HepG2 (cell line): Measurements from ENCODE around the gene PTPRM. TPM values are rescaled to one million over a fixed set of nuclear protein-coding genes. Genes with fewer than 3 reads are reported as not detected.
A peak's percentile ranks its signal among the peaks of the same experiment; 100 is the strongest.

Experiments
- HNF4A ChIP-seq: sonication (generic); formaldehyde crosslinking; IDR thresholded peaks from 2 replicates; pipeline ENCODE4 v1.4.0; 2020; ENCODE audit warnings: missing genetic modification reagents
- ISX ChIP-seq: sonication (generic); formaldehyde crosslinking; conservative IDR thresholded peaks from 2 replicates; pipeline ENCODE4 v1.5.0; 2020; ENCODE audit warnings: missing genetic modification reagents
- PLRG1 ChIP-seq: fragments of 450-650 bp; conservative IDR thresholded peaks from 2 replicates; pipeline ENCODE4 v1.6.1; 2016
- RARA ChIP-seq: IDR thresholded peaks from 2 replicates; pipeline ENCODE4 v1.6.1; 2016; ENCODE audit warnings: missing genetic modification reagents, missing compliant biosample characterization
- REL ChIP-seq: sonication (generic); formaldehyde crosslinking; conservative IDR thresholded peaks from 2 replicates; pipeline ENCODE4 v1.8.0; 2022; ENCODE audit warnings: mild to moderate bottlenecking, missing genetic modification reagents, moderate library complexity
- SALL2 ChIP-seq: sonication (generic); formaldehyde crosslinking; IDR thresholded peaks from 2 replicates; pipeline ENCODE4 v1.8.1; 2023; ENCODE audit warnings: mild to moderate bottlenecking, missing genetic modification reagents, inconsistent platforms
- SRSF1 ChIP-seq: fragments of 200-400 bp; formaldehyde crosslinking; optimal IDR thresholded peaks from 2 replicates; pipeline ENCODE3; 2017; ENCODE audit warnings: mild to moderate bottlenecking, low read depth, low read length, moderate library complexity
- ZNF282 ChIP-seq: fragments of 450-650 bp; IDR thresholded peaks from 2 replicates; pipeline ENCODE4 v1.6.1; 2018; ENCODE audit not compliant: partially characterized antibody
- ZNF292 ChIP-seq: sonication (generic); formaldehyde crosslinking; IDR thresholded peaks from 2 replicates; pipeline ENCODE4 v1.8.1; 2022; ENCODE audit warnings: mild to moderate bottlenecking, low read depth, missing genetic modification reagents, borderline replicate concordance
- ZNF337 ChIP-seq: sonication (generic); formaldehyde crosslinking; IDR thresholded peaks from 2 replicates; pipeline ENCODE4 v1.5.1; 2020; ENCODE audit warnings: missing genetic modification reagents, low read depth, mild to moderate bottlenecking, borderline replicate concordance
- ZNF441 ChIP-seq: sonication (generic); formaldehyde crosslinking; IDR thresholded peaks from 2 replicates; pipeline ENCODE4 v1.7.0; 2021; ENCODE audit warnings: missing genetic modification reagents, borderline replicate concordance
- ZNF569 ChIP-seq: sonication (generic); formaldehyde crosslinking; IDR thresholded peaks from 2 replicates; pipeline ENCODE4 v1.5.0; 2020; ENCODE audit warnings: mild to moderate bottlenecking, missing genetic modification reagents, moderate library complexity, borderline replicate concordance
- ZNF644 ChIP-seq: IDR thresholded peaks from 2 replicates; pipeline ENCODE4 v1.6.1; 2016; ENCODE audit warnings: low read depth
- ZSCAN21 ChIP-seq: sonication (generic); formaldehyde crosslinking; IDR thresholded peaks from 2 replicates; pipeline ENCODE4 v1.8.0; 2022; ENCODE audit warnings: mild to moderate bottlenecking, missing genetic modification reagents, moderate library complexity, borderline replicate concordance
- polyA plus RNA-seq, 8 experiments: library from polyadenylated mRNA; depleted of rRNA in 3 of 8; stranded (reverse) in 7 of 8; unstranded in 1 of 8; fragments of >200 nt; fragmentation: Illumina TruSeq in 4 of 8; extraction: Trizol in 4 of 8; gene quantifications; 2 replicates each; pipeline versions ENCODE4 v1.2.1 to v1.2.3, GENCODE V29; 2011 to 2016; ENCODE audit warnings: low read depth in 4 of 8, missing spikeins in 1 of 8, mixed read lengths in 1 of 8; ENCODE audit not compliant: insufficient read depth in 1 of 8
- total RNA-seq, 5 experiments: library from RNA; depleted of rRNA; stranded (reverse); fragments of >200 nt; fragmentation: Illumina TruSeq; extraction: Trizol; gene quantifications; 2 replicates each; pipeline ENCODE4 v1.2.3, GENCODE V29; 2016; ENCODE audit warnings: low read depth in 1 of 5
- TF ChIP-seq, protein P1 (sequence below): sonication (generic); formaldehyde crosslinking; IDR thresholded peaks from 2 replicates; pipeline ENCODE4 v1.5.0; 2020; ENCODE audit warnings: missing genetic modification reagents
- TF ChIP-seq, protein P2 (sequence below): IDR thresholded peaks from 2 replicates; pipeline ENCODE4 v1.6.1; 2012; ENCODE audit warnings: low read depth, low read length, improper control_type of control experiment
- TF ChIP-seq, protein P3 (sequence below): sonication (generic); formaldehyde crosslinking; conservative IDR thresholded peaks from 2 replicates; pipeline ENCODE4 v1.4.0; 2020; ENCODE audit warnings: missing genetic modification reagents
- TF ChIP-seq, protein P4 (sequence below): sonication (generic); formaldehyde crosslinking; IDR thresholded peaks from 2 replicates; pipeline ENCODE4 v1.8.1; 2023; ENCODE audit warnings: mild to moderate bottlenecking, missing genetic modification reagents, borderline replicate concordance
- TF ChIP-seq, protein P5 (sequence below): sonication (generic); formaldehyde crosslinking; IDR thresholded peaks from 2 replicates; pipeline ENCODE4 v1.4.0; 2020; ENCODE audit warnings: missing genetic modification reagents
- TF ChIP-seq, protein P6 (sequence below): sonication (generic); formaldehyde crosslinking; IDR thresholded peaks from 2 replicates; pipeline ENCODE4 v1.4.0; 2020; ENCODE audit warnings: missing genetic modification reagents

PTPRM gene
- total and polyA plus RNA-seq, 2 of the 13 experiments (the other 11 are each of a cell fraction or from before 2014, with no cell fraction given): 12.6 to 108 TPM

DNA sequence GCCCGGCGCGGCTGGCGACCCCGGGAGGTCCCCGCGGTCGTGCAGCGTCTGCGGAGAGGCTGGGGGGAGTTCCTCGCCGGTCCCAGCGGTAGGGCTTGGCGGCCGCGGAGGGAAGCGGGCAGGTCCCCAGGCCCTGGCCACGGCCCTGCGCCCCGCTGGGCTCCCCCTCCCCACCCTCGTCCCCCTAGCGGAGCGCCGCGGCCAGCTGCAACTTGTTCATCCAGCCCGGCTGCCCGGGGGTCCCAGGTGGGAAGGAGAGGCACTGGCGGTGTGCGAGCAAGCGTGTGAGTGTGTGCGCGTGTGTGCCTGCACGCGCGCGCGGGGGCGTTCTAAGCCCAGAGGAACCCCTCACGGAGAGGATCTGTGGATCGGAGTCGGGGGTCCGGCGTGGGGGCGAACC lies 1.3 kb downstream of the PTPRM start (continued):
- TF ChIP-seq PLRG1 (no peak), HNF4A (CRISPR knock-in tag) (no peak), RARA (CRISPR knock-in tag) (no peak), ISX (no peak), ZNF292 (CRISPR knock-in tag) (no peak), ZNF569 (CRISPR knock-in tag) (no peak), ZSCAN21 (CRISPR knock-in tag) (no peak), SRSF1 (no peak), ZNF644 (CRISPR knock-in tag) (no peak), ZNF441 (CRISPR knock-in tag) (no peak), SALL2 (no peak), ZNF282 (no peak), ZNF337 (no peak), REL (CRISPR knock-in tag) (no peak)
- TF ChIP-seq, protein P1, sequence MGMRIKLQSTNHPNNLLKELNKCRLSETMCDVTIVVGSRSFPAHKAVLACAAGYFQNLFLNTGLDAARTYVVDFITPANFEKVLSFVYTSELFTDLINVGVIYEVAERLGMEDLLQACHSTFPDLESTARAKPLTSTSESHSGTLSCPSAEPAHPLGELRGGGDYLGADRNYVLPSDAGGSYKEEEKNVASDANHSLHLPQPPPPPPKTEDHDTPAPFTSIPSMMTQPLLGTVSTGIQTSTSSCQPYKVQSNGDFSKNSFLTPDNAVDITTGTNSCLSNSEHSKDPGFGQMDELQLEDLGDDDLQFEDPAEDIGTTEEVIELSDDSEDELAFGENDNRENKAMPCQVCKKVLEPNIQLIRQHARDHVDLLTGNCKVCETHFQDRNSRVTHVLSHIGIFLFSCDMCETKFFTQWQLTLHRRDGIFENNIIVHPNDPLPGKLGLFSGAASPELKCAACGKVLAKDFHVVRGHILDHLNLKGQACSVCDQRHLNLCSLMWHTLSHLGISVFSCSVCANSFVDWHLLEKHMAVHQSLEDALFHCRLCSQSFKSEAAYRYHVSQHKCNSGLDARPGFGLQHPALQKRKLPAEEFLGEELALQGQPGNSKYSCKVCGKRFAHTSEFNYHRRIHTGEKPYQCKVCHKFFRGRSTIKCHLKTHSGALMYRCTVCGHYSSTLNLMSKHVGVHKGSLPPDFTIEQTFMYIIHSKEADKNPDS (CRISPR knock-in tag): no peak
- TF ChIP-seq, protein P2, sequence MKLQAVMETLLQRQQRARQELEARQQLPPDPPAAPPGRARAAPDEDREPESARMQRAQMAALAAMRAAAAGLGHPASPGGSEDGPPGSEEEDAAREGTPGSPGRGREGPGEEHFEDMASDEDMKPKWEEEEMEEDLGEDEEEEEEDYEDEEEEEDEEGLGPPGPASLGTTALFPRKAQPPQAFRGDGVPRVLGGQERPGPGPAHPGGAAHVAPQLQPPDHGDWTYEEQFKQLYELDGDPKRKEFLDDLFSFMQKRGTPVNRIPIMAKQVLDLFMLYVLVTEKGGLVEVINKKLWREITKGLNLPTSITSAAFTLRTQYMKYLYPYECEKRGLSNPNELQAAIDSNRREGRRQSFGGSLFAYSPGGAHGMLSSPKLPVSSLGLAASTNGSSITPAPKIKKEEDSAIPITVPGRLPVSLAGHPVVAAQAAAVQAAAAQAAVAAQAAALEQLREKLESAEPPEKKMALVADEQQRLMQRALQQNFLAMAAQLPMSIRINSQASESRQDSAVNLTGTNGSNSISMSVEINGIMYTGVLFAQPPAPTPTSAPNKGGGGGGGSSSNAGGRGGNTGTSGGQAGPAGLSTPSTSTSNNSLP: no peak
- TF ChIP-seq, protein P3, sequence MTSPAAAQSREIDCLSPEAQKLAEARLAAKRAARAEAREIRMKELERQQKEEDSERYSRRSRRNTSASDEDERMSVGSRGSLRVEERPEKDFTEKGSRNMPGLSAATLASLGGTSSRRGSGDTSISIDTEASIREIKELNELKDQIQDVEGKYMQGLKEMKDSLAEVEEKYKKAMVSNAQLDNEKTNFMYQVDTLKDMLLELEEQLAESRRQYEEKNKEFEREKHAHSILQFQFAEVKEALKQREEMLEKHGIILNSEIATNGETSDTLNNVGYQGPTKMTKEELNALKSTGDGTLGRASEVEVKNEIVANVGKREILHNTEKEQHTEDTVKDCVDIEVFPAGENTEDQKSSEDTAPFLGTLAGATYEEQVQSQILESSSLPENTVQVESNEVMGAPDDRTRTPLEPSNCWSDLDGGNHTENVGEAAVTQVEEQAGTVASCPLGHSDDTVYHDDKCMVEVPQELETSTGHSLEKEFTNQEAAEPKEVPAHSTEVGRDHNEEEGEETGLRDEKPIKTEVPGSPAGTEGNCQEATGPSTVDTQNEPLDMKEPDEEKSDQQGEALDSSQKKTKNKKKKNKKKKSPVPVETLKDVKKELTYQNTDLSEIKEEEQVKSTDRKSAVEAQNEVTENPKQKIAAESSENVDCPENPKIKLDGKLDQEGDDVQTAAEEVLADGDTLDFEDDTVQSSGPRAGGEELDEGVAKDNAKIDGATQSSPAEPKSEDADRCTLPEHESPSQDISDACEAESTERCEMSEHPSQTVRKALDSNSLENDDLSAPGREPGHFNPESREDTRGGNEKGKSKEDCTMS (CRISPR knock-in tag): no peak
- TF ChIP-seq, protein P4, sequence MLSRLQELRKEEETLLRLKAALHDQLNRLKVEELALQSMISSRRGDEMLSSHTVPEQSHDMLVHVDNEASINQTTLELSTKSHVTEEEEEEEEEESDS (CRISPR knock-in tag): no peak
- TF ChIP-seq, protein P5, sequence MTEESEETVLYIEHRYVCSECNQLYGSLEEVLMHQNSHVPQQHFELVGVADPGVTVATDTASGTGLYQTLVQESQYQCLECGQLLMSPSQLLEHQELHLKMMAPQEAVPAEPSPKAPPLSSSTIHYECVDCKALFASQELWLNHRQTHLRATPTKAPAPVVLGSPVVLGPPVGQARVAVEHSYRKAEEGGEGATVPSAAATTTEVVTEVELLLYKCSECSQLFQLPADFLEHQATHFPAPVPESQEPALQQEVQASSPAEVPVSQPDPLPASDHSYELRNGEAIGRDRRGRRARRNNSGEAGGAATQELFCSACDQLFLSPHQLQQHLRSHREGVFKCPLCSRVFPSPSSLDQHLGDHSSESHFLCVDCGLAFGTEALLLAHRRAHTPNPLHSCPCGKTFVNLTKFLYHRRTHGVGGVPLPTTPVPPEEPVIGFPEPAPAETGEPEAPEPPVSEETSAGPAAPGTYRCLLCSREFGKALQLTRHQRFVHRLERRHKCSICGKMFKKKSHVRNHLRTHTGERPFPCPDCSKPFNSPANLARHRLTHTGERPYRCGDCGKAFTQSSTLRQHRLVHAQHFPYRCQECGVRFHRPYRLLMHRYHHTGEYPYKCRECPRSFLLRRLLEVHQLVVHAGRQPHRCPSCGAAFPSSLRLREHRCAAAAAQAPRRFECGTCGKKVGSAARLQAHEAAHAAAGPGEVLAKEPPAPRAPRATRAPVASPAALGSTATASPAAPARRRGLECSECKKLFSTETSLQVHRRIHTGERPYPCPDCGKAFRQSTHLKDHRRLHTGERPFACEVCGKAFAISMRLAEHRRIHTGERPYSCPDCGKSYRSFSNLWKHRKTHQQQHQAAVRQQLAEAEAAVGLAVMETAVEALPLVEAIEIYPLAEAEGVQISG: peak; percentile 30; the same call in 1 of the 2 replicates
- TF ChIP-seq, protein P6, sequence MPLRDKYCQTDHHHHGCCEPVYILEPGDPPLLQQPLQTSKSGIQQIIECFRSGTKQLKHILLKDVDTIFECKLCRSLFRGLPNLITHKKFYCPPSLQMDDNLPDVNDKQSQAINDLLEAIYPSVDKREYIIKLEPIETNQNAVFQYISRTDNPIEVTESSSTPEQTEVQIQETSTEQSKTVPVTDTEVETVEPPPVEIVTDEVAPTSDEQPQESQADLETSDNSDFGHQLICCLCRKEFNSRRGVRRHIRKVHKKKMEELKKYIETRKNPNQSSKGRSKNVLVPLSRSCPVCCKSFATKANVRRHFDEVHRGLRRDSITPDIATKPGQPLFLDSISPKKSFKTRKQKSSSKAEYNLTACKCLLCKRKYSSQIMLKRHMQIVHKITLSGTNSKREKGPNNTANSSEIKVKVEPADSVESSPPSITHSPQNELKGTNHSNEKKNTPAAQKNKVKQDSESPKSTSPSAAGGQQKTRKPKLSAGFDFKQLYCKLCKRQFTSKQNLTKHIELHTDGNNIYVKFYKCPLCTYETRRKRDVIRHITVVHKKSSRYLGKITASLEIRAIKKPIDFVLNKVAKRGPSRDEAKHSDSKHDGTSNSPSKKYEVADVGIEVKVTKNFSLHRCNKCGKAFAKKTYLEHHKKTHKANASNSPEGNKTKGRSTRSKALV (CRISPR knock-in tag): peak; percentile 81; the same call in 1 of the 2 replicates
